ENCODE measurements around the gene OPRL1. TPM values are rescaled to one million over a fixed set of nuclear protein-coding genes. Genes with fewer than 3 reads are reported as not detected.

Gene OPRL1
- total and polyA plus RNA-seq, 12 donors = 0.19 to 1.3 (median 0.40) TPM

DNA sequence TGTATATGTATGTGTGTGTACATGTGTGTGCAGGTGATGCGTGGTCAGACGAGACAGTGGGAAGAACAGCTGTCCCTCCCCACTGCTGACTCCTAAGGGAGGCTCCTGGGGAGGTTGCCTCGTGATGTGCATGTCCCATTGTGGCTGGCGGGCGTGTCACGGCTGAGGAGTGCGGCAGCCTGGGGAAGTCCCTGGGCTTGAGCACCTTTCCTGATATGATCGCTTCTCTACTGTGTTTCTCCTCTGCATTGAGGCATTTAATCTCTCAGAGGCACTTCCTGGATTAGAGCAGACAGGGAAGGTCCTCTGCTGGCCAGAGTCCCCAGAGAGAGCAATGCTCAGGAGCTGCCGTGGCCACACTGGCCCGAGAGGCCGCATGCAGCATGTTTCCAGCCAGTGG, 16.0 kb downstream of the OPRL1 start:
- ATAC-seq = no peak
- no peak for DNase-seq
- Histone ChIP-seq H3K4me3 (no peak overlapping the region), H3K27me3 (peaks cover 5 to 26% (median 19%) of the 10 kb centered on the region in 7 donors), H3K9me3 (no peaks in the 10 kb centered on the region), H3K27ac (no peak overlapping the region), H3K36me3 (peaks cover 0 to 12% (median 0%) of the 10 kb centered on the region in 9 donors), H3K4me1 (no peaks in the 10 kb centered on the region)
- intact Hi-C loops (cut with DNase I) = no loop called here
- TF ChIP-seq, protein P1, sequence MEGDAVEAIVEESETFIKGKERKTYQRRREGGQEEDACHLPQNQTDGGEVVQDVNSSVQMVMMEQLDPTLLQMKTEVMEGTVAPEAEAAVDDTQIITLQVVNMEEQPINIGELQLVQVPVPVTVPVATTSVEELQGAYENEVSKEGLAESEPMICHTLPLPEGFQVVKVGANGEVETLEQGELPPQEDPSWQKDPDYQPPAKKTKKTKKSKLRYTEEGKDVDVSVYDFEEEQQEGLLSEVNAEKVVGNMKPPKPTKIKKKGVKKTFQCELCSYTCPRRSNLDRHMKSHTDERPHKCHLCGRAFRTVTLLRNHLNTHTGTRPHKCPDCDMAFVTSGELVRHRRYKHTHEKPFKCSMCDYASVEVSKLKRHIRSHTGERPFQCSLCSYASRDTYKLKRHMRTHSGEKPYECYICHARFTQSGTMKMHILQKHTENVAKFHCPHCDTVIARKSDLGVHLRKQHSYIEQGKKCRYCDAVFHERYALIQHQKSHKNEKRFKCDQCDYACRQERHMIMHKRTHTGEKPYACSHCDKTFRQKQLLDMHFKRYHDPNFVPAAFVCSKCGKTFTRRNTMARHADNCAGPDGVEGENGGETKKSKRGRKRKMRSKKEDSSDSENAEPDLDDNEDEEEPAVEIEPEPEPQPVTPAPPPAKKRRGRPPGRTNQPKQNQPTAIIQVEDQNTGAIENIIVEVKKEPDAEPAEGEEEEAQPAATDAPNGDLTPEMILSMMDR (IDR thresholded peaks at IDR 0.05) = no peak
- WGBS, 2 donors = 89% methylated on average over 11 of the region's 11 CpGs

DNA sequence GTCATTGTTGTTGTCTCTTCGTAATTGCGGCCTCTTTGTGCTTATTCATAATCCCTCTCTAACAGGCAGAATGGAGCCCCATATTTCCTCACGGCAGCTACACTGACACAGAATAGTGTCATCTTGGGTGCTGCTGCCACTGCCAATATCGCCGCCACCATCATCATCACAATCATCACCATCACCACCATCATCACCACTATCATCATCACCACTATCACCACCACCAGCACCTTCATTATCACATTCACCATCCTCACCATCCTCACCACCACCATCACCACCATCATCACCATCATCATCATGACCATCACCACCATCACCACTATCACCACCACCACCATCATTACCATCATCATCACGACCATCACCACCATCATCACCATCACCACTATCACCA, 16.7 kb downstream of the OPRL1 start:
- Histone ChIP-seq H3K27me3 (peaks cover 10 to 32% (median 25%) of the 10 kb centered on the region in 7 donors), H3K27ac (no peak overlapping the region), H3K9me3 (no peaks in the 10 kb centered on the region), H3K4me3 (no peak overlapping the region), H3K4me1 (peaks cover 0 to under 1% (median 0%) of the 10 kb centered on the region in 9 donors), H3K36me3 (peaks cover 0 to 12% (median 0%) of the 10 kb centered on the region in 9 donors)
- ATAC-seq = no peak
- TF ChIP-seq, protein P1 (IDR thresholded peaks at IDR 0.05) = no peak
- intact Hi-C loops (cut with DNase I) = no loop called here
- 80 to 86% methylated on average over 6 of the region's 6 CpGs for WGBS, 2 donors
- no peak for DNase-seq

DNA sequence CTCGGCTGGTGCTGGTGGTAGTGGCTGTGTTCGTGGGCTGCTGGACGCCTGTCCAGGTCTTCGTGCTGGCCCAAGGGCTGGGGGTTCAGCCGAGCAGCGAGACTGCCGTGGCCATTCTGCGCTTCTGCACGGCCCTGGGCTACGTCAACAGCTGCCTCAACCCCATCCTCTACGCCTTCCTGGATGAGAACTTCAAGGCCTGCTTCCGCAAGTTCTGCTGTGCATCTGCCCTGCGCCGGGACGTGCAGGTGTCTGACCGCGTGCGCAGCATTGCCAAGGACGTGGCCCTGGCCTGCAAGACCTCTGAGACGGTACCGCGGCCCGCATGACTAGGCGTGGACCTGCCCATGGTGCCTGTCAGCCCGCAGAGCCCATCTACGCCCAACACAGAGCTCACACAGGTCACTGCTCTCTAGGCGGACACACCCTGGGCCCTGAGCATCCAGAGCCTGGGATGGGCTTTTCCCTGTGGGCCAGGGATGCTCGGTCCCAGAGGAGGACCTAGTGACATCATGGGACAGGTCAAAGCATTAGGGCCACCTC, 18.7 kb downstream of the OPRL1 start:
- DNase-seq = no peak
- ATAC-seq = peak in 1 of 8 donors; percentile 16
- no peak overlapping the region for H3K27ac ChIP-seq
- peaks cover 0 to 12% (median 0%) of the 10 kb centered on the region in 9 donors for H3K36me3 ChIP-seq
- H3K4me1 ChIP-seq = peaks cover 0 to 13% (median 12%) of the 10 kb centered on the region in 9 donors
- no peak overlapping the region for H3K4me3 ChIP-seq
- intact Hi-C loops (cut with DNase I) = no loop called here
- no peaks in the 10 kb centered on the region for H3K9me3 ChIP-seq
- TF ChIP-seq, protein P1 (IDR thresholded peaks at IDR 0.05) = no peak
- peaks cover 23 to 52% (median 44%) of the 10 kb centered on the region in 7 donors for H3K27me3 ChIP-seq
- 96 to 97% methylated on average over 28 of the region's 28 CpGs for WGBS, 2 donors

DNA sequence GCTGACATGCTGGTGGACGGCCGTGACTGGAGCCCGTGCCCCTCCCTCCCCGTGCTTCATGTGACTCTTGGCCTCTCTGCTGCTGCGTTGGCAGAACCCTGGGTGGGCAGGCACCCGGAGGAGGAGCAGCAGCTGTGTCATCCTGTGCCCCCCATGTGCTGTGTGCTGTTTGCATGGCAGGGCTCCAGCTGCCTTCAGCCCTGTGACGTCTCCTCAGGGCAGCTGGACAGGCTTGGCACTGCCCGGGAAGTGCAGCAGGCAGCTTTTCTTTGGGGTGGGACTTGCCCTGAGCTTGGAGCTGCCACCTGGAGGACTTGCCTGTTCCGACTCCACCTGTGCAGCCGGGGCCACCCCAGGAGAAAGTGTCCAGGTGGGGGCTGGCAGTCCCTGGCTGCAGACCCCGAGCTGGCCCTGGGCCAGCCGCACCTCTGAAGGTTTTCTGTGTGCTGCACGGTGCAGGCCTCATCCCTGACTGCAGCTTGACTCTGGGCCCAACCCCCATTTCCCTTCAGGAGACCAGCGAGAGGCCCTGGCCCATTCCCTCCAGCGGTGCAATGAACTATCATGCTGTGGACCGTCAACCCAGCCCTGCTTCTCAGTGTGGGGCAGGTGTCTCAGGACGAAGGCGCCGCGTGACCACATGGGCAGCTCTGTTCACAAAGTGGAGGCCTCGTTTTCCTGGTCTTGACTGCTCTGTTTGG, 19.4 kb downstream of the OPRL1 start:
- TF ChIP-seq, protein P1 (IDR thresholded peaks at IDR 0.05) = no peak
- H3K9me3 ChIP-seq = no peaks in the 10 kb centered on the region
- no peak overlapping the region for H3K4me3 ChIP-seq
- H3K27ac ChIP-seq = no peak overlapping the region
- H3K27me3 ChIP-seq = peaks cover 29 to 59% (median 48%) of the 10 kb centered on the region in 7 donors
- ATAC-seq (no peak), DNase-seq (no peak)
- H3K4me1 ChIP-seq = peaks cover 0 to 13% (median 12%) of the 10 kb centered on the region in 9 donors
- WGBS, 2 donors = 85 to 90% methylated on average over 21 of the region's 21 CpGs
- intact Hi-C loops (cut with DNase I) = no loop called here
- peaks cover 0 to 12% (median 0%) of the 10 kb centered on the region in 9 donors for H3K36me3 ChIP-seq
